GM19193 (cell line): ENCODE data around the gene COL20A1.

Experiments used
- POLR2A ChIP-seq: IDR thresholded peaks from 4 replicates; pipeline ENCODE4 v1.6.1; 2011; ENCODE audit not compliant: insufficient read depth, insufficient read length; ENCODE audit errors: extremely low read depth

The COL20A1 gene

GRCh38 chr20:63346131-63347080 is 53.4 kb downstream of the COL20A1 start:
- TF ChIP-seq POLR2A = no peak

DNA sequence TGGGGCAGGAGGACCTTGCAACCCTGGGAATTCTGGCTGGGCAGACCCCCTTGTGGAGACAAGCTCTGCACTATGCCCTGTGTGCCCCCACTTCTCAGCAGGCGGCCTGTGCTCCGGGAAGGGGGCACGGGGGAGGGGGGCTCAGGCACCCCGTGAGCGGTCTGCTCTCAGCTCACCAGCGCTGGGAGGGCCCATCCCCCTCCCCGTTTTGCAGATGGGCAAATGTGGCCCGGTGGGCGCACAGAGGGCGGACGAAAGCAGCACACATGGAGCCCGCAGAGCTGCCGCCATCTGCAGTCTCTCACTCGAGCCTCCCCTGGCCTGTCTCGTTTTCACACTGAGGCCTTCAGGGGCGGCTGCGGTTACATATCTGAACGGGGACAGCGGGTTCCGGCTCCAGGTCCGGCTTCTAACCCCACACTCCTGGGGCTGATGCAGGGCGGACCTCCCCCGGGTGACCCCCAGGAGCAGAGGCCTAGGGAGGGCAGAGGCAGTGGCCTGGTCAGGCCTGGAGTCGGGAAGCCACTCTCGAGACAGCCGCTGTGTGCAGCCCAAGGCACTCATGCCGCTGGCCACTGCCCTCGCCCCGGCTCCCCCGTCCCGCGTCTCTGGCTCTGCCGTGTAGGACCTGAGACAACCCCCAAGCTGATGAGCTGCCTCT is 54.2 kb downstream of the COL20A1 start:
- no peak for TF ChIP-seq POLR2A

GRCh38 chr20:63347950-63348827 is 55.2 kb downstream of the COL20A1 start:
- TF ChIP-seq POLR2A = no peak

DNA sequence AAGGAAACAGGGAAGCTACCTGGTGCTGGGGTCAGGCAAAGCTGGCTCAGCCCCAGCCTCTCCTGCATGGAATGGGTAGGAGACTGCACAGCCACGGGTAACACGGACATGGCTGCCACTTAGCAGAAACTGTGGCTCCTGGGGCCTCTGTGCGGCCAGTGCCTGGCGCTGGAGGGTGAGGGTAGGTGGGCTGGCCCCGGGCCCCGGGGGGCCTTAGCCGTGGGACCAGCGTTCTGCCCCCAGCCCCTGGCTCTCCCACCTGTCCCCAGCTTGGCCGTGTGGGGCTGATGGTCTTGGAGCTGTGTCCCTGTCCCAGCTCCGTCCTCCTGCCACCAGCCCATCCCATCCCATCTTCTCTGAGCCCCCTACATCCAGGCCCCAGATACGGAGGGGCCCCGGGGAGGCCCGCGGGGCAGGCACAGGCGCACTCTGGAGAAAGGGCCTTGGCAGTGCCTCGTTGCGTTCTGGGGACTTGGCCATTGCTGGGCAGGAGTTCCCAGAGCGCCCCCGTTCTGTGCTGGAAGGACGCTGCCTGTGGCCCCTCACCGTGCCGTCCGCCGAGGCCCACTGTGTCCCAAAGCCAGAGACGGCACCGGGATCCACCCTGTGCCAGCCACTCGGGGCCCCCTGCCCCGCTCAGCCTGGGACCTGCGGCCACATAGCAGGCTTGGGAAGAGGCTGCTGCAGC is 56.0 kb downstream of the COL20A1 start:
- no peak for TF ChIP-seq POLR2A

DNA sequence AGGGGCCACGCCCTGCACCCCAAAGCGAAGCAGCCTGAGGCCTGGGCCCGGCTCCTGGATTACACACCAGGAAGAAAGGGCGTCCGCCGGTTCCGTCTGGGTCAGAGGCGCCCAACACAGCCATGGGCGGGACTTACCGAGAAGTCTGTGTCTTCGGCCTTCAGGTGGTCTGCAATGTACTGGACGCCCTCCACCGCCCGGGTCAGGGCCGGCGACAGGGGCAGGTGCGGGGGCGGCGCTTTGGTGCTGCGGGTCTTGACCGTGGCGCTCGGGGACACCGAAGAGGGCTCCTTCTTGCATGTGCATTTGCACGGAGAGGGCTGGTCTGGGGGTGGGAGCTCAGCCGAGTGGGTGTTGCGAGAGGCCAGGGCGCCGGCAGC is 56.5 kb downstream of the COL20A1 start:
- TF ChIP-seq POLR2A = no peak

GRCh38 chr20:63350196-63350595 is 57.2 kb downstream of the COL20A1 start:
- no peak for TF ChIP-seq POLR2A

- no peak for TF ChIP-seq POLR2A
Measured at GRCh38 chr20:63350597-63351325, 57.8 kb downstream of the COL20A1 start.

DNA sequence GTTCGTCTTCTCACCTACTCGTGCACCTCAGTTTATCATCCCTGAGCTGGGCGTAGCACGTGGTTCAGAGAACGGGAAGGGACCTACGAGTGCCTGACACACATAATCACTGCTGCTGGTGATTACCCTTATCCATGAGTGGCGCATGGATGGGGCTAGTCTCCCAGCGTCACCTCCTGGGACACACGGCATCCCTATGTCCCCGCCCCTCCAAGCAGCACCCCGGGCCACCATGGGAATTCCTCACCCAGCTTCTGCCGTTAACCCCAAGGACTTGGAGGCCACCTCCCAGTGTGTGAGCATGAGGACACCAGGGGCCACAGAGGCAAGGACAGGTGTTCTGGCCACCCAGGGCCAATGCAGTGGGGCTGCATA is 58.3 kb downstream of the COL20A1 start:
- no peak for TF ChIP-seq POLR2A

- TF ChIP-seq POLR2A = no peak
Measured at GRCh38 chr20:63351811-63352591, 59.0 kb downstream of the COL20A1 start.

- TF ChIP-seq POLR2A = no peak
Measured at GRCh38 chr20:63352811-63353221, 59.8 kb downstream of the COL20A1 start.

- no peak for TF ChIP-seq POLR2A
Measured at GRCh38 chr20:63354636-63355350, 61.8 kb downstream of the COL20A1 start.

- no peak for TF ChIP-seq POLR2A
Measured at GRCh38 chr20:63355781-63356295, 62.9 kb downstream of the COL20A1 start.
